A673 (cell line): Measurements from ENCODE around the gene ULK4. TPM values are rescaled to one million over a fixed set of nuclear protein-coding genes. Genes with fewer than 3 reads are reported as not detected.

Experiments
- BruUV-seq: library from RNA; stranded (reverse); fragments of 400-500 nt; replicated peaks from 2 replicates; lab custom pipeline; 2021; lab: Mats Ljungman, UMichigan
- CTCF ChIA-PET: fragments of 300-600 bp; sonication (Branson Sonifier 250); formaldehyde crosslinking; loops from one replicate; lab custom pipeline; 2022; ENCODE audit warnings: antibody characterized with exemption; lab: Charles Lee
- POLR2A ChIA-PET: fragments of 300-600 bp; sonication (Branson Sonifier 250); formaldehyde crosslinking; loops from one replicate; lab custom pipeline; 2022; ENCODE audit warnings: antibody characterized with exemption; ENCODE audit not compliant: low non-redundant PET; lab: Charles Lee
- DNase-seq: peaks from one replicate; pipeline ENCODE4 v3.0.0-alpha.2; 2015; ENCODE audit warnings: low spot score
- H3K27ac ChIP-seq: fragments of 200-600 bp; sonication (generic); 2 replicates; pipeline ENCODE4 v1.5.1; 2016; ENCODE audit warnings: mixed run types, low read depth, mild to moderate bottlenecking, mixed read lengths, antibody characterized with exemption, low read length; ENCODE audit not compliant: poor library complexity, severe bottlenecking
- H3K27me3 ChIP-seq: fragments of 200-600 bp; sonication (generic); replicated peaks from 2 replicates; pipeline ENCODE4 v1.6.1; 2017; ENCODE audit warnings: mixed run types, low read depth, mild to moderate bottlenecking, mixed read lengths, antibody characterized with exemption, low read length; ENCODE audit not compliant: insufficient read depth, poor library complexity
- H3K36me3 ChIP-seq: fragments of 200-600 bp; sonication (generic); 2 replicates; pipeline ENCODE4 v1.6.1; 2016; ENCODE audit warnings: mixed run types, mild to moderate bottlenecking, mixed read lengths, antibody characterized with exemption, low read length; ENCODE audit not compliant: insufficient read depth, poor library complexity, severe bottlenecking
- H3K4me1 ChIP-seq: fragments of 200-600 bp; sonication (generic); 2 replicates; pipeline ENCODE4 v1.6.1; 2017; ENCODE audit warnings: mixed run types, mild to moderate bottlenecking, mixed read lengths, antibody characterized with exemption, low read length; ENCODE audit not compliant: insufficient read depth, poor library complexity, severe bottlenecking
- H3K4me3 ChIP-seq: fragments of 200-600 bp; sonication (generic); 2 replicates; pipeline ENCODE4 v1.5.1; 2016; ENCODE audit warnings: low read depth, mixed run types, mild to moderate bottlenecking, mixed read lengths, low read length; ENCODE audit not compliant: poor library complexity, severe bottlenecking
- H3K9me3 ChIP-seq: fragments of 200-600 bp; sonication (generic); 2 replicates; pipeline ENCODE4 v1.6.1; 2016; ENCODE audit warnings: mixed run types, low read depth, mild to moderate bottlenecking, mixed read lengths, antibody characterized with exemption, low read length; ENCODE audit not compliant: poor library complexity, severe bottlenecking
- EZH2 ChIP-seq: fragments of 200-600 bp; sonication (generic); IDR thresholded peaks from 2 replicates; pipeline ENCODE4 v1.6.1; 2017; ENCODE audit warnings: borderline replicate concordance, low read depth, mild to moderate bottlenecking, mixed read lengths, antibody characterized with exemption, low read length; ENCODE audit not compliant: poor library complexity, severe bottlenecking
- intact Hi-C: fragments of 100-400 bp; cut with micrococcal nuclease; formaldehyde crosslinking; loops from one replicate; pipeline ENCODE4 v1.10.0; 2022; ENCODE audit not compliant: unreplicated experiment
- total RNA-seq: library from RNA; stranded (reverse); gene quantifications from 2 replicates; pipeline ENCODE4 v1.2.3, GENCODE V29; 2021
- TF ChIP-seq, protein P1 (sequence below): fragments of 300-800, 200-600 bp; sonication (generic); conservative IDR thresholded peaks from 2 replicates; pipeline ENCODE4 v1.5.1; 2017; ENCODE audit warnings: low read depth, mild to moderate bottlenecking, antibody characterized with exemption, low read length, moderate library complexity, mixed read lengths

ULK4 gene
- total RNA-seq, 1 experiment from 2014 or later = 7.4 TPM

DNA sequence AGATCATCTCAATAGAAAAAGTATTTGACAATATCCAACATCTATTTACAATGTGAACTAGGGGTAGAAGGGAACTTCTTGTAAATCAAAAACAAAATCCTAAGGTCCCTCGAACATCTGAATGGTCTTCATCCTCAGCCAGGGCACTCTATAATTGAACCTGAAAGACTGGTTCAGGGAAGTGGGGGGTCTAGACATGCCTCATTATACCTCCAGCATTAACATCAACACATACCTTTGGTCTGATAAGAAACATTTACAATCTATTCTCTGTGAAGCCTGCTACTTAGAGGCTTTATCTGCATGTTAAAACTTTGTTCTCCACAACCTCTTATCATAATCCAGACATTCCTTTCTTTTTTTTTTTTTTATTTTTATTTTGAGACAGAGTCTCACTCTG is 550.8 kb downstream of the ULK4 start:
- no peaks in the 10 kb centered on the region for H3K36me3 ChIP-seq
- no peak for DNase-seq
- no peaks in the 10 kb centered on the region for H3K9me3 ChIP-seq
- H3K27me3 ChIP-seq = no peaks in the 10 kb centered on the region
- intact Hi-C loops = no loop called here
- no TSS peak for BruUV-seq
- H3K27ac ChIP-seq = no peak overlapping the region
- TF ChIP-seq, protein P1, sequence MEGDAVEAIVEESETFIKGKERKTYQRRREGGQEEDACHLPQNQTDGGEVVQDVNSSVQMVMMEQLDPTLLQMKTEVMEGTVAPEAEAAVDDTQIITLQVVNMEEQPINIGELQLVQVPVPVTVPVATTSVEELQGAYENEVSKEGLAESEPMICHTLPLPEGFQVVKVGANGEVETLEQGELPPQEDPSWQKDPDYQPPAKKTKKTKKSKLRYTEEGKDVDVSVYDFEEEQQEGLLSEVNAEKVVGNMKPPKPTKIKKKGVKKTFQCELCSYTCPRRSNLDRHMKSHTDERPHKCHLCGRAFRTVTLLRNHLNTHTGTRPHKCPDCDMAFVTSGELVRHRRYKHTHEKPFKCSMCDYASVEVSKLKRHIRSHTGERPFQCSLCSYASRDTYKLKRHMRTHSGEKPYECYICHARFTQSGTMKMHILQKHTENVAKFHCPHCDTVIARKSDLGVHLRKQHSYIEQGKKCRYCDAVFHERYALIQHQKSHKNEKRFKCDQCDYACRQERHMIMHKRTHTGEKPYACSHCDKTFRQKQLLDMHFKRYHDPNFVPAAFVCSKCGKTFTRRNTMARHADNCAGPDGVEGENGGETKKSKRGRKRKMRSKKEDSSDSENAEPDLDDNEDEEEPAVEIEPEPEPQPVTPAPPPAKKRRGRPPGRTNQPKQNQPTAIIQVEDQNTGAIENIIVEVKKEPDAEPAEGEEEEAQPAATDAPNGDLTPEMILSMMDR = no peak
- H3K4me1 ChIP-seq = no peaks in the 10 kb centered on the region
- ChIA-PET CTCF (no interaction called here), POLR2A (no interaction called here)
- no peak overlapping the region for H3K4me3 ChIP-seq

DNA sequence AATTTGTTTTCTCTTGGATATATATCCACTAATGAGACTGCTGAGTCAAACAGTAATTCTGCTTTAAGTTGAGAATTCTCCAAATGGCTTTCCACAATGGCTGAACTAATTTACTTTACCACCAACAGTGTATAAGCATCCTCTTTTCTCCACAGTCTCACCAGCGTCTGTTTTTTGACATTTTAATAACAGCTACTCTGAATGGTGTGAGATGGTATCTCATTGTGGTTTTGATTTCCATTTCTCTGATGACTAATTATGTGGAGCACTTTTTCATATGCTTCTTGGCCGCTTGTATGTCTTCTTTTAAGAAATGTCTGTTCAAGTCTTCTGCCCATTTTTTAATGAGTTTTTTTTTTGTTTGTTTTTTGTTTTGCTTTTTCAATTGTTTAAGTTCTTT is 556.4 kb downstream of the ULK4 start:
- Histone ChIP-seq H3K4me3 (no peak overlapping the region), H3K4me1 (no peaks in the 10 kb centered on the region), H3K9me3 (no peaks in the 10 kb centered on the region), H3K27me3 (no peaks in the 10 kb centered on the region), H3K36me3 (no peaks in the 10 kb centered on the region), H3K27ac (no peak overlapping the region)
- DNase-seq = no peak
- no peak for TF ChIP-seq EZH2
- TF ChIP-seq, protein P1 = no peak
- intact Hi-C loops = no loop called here
- no TSS peak for BruUV-seq
- ChIA-PET POLR2A (no interaction called here), CTCF (no interaction called here)

DNA sequence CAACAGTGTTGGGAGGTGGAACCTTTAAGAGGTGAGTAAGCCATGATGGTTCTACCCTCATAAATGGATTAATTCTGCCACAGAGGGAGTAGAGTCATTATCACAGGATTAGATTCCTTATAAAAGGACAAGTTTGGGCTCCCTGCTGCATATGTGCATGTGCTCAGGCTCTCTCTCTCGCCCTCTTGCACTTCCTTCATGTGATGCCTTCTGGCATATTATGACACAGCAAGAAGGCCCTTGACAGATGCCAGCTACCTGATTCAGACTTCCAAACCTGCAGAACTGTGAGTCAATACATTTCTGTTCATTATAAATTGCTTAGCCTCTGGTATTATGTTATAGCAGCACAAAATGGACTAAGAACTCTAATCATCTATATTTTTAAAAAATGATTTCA is 557.3 kb downstream of the ULK4 start:
- intact Hi-C loops = no loop called here
- no peaks in the 10 kb centered on the region for H3K27me3 ChIP-seq
- no peak overlapping the region for H3K4me3 ChIP-seq
- no peaks in the 10 kb centered on the region for H3K9me3 ChIP-seq
- TF ChIP-seq EZH2 = no peak
- TF ChIP-seq, protein P1 = no peak
- no peaks in the 10 kb centered on the region for H3K36me3 ChIP-seq
- DNase-seq = peak; percentile 1
- H3K27ac ChIP-seq = no peak overlapping the region
- no TSS peak for BruUV-seq
- CTCF ChIA-PET = no interaction called here
- POLR2A ChIA-PET = no interaction called here
- no peaks in the 10 kb centered on the region for H3K4me1 ChIP-seq
